HepG2 (cell line): ENCODE data around the gene CDYL. TPM values are rescaled to one million over a fixed set of nuclear protein-coding genes. Genes with fewer than 3 reads are reported as not detected.

Experiments used
- ATM ChIP-seq: fragments of 450-650 bp; IDR thresholded peaks from 2 replicates; pipeline ENCODE4 v1.7.1; 2017; ENCODE audit warnings: mild to moderate bottlenecking, borderline replicate concordance
- JUNB ChIP-seq: sonication (generic); formaldehyde crosslinking; IDR thresholded peaks from 2 replicates; pipeline ENCODE4 v1.8.0; 2022; ENCODE audit warnings: missing genetic modification reagents, mild to moderate bottlenecking, borderline replicate concordance
- PHF20 ChIP-seq: sonication (generic); formaldehyde crosslinking; IDR thresholded peaks from 2 replicates; pipeline ENCODE4 v1.5.0; 2020; ENCODE audit warnings: mild to moderate bottlenecking, missing genetic modification reagents
- ZNF282 ChIP-seq: fragments of 450-650 bp; IDR thresholded peaks from 2 replicates; pipeline ENCODE4 v1.6.1; 2018; ENCODE audit not compliant: partially characterized antibody
- ZNF318 ChIP-seq: sonication (generic); formaldehyde crosslinking; IDR thresholded peaks from 2 replicates; pipeline ENCODE4 v1.4.0; 2020; ENCODE audit warnings: mild to moderate bottlenecking, missing genetic modification reagents
- ZNF749 ChIP-seq: sonication (generic); formaldehyde crosslinking; IDR thresholded peaks from 2 replicates; pipeline ENCODE4 v1.8.0; 2022; ENCODE audit warnings: mild to moderate bottlenecking, missing genetic modification reagents, moderate library complexity, borderline replicate concordance
- polyA plus RNA-seq, 8 experiments: library from polyadenylated mRNA; depleted of rRNA in 3 of 8; stranded (reverse) in 7 of 8; unstranded in 1 of 8; fragments of >200 nt; fragmentation: Illumina TruSeq in 4 of 8; extraction: Trizol in 4 of 8; gene quantifications; 2 replicates each; pipeline versions ENCODE4 v1.2.1 to v1.2.3, GENCODE V29; 2011 to 2016; ENCODE audit warnings: low read depth in 4 of 8, missing spikeins in 1 of 8, mixed read lengths in 1 of 8; ENCODE audit not compliant: insufficient read depth in 1 of 8
- total RNA-seq, 5 experiments: library from RNA; depleted of rRNA; stranded (reverse); fragments of >200 nt; fragmentation: Illumina TruSeq; extraction: Trizol; gene quantifications; 2 replicates each; pipeline ENCODE4 v1.2.3, GENCODE V29; 2016; ENCODE audit warnings: low read depth in 1 of 5
- TF ChIP-seq, protein P1 (sequence below): sonication (generic); formaldehyde crosslinking; IDR thresholded peaks from 2 replicates; pipeline ENCODE4 v1.9.0; 2021; ENCODE audit warnings: missing genetic modification reagents, borderline replicate concordance
- TF ChIP-seq, protein P2 (sequence below): sonication (generic); formaldehyde crosslinking; IDR thresholded peaks from 2 replicates; pipeline ENCODE4 v1.5.0; 2020; ENCODE audit warnings: mild to moderate bottlenecking, missing genetic modification reagents, borderline replicate concordance
- TF ChIP-seq, protein P3 (sequence below): sonication (generic); formaldehyde crosslinking; IDR thresholded peaks from 2 replicates; pipeline ENCODE4 v1.5.0; 2020; ENCODE audit warnings: mild to moderate bottlenecking, missing genetic modification reagents

Gene CDYL
- total and polyA plus RNA-seq, 2 of the 13 experiments (the other 11 are each of a cell fraction or from before 2014, with no cell fraction given), result 22.8 to 105 TPM

- TF ChIP-seq ZNF318 (CRISPR knock-in tag) (no peak), ATM (no peak), ZNF282 (no peak), PHF20 (CRISPR knock-in tag) (no peak), JUNB (CRISPR knock-in tag) (no peak), ZNF749 (no peak)
- TF ChIP-seq, protein P1, sequence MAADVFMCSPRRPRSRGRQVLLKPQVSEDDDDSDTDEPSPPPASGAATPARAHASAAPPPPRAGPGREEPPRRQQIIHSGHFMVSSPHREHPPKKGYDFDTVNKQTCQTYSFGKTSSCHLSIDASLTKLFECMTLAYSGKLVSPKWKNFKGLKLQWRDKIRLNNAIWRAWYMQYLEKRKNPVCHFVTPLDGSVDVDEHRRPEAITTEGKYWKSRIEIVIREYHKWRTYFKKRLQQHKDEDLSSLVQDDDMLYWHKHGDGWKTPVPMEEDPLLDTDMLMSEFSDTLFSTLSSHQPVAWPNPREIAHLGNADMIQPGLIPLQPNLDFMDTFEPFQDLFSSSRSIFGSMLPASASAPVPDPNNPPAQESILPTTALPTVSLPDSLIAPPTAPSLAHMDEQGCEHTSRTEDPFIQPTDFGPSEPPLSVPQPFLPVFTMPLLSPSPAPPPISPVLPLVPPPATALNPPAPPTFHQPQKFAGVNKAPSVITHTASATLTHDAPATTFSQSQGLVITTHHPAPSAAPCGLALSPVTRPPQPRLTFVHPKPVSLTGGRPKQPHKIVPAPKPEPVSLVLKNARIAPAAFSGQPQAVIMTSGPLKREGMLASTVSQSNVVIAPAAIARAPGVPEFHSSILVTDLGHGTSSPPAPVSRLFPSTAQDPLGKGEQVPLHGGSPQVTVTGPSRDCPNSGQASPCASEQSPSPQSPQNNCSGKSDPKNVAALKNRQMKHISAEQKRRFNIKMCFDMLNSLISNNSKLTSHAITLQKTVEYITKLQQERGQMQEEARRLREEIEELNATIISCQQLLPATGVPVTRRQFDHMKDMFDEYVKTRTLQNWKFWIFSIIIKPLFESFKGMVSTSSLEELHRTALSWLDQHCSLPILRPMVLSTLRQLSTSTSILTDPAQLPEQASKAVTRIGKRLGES, result no peak
- TF ChIP-seq, protein P2, sequence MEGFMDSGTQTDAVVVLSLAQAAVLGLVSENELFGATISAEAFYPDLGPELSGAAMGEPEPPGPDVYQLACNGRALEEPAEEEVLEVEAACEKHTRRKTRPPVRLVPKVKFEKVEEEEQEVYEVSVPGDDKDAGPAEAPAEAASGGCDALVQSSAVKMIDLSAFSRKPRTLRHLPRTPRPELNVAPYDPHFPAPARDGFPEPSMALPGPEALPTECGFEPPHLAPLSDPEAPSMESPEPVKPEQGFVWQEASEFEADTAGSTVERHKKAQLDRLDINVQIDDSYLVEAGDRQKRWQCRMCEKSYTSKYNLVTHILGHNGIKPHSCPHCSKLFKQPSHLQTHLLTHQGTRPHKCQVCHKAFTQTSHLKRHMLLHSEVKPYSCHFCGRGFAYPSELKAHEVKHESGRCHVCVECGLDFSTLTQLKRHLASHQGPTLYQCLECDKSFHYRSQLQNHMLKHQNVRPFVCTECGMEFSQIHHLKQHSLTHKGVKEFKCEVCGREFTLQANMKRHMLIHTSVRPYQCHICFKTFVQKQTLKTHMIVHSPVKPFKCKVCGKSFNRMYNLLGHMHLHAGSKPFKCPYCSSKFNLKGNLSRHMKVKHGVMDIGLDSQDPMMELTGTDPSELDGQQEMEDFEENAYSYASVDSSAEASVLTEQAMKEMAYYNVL, result no peak
- TF ChIP-seq, protein P3, sequence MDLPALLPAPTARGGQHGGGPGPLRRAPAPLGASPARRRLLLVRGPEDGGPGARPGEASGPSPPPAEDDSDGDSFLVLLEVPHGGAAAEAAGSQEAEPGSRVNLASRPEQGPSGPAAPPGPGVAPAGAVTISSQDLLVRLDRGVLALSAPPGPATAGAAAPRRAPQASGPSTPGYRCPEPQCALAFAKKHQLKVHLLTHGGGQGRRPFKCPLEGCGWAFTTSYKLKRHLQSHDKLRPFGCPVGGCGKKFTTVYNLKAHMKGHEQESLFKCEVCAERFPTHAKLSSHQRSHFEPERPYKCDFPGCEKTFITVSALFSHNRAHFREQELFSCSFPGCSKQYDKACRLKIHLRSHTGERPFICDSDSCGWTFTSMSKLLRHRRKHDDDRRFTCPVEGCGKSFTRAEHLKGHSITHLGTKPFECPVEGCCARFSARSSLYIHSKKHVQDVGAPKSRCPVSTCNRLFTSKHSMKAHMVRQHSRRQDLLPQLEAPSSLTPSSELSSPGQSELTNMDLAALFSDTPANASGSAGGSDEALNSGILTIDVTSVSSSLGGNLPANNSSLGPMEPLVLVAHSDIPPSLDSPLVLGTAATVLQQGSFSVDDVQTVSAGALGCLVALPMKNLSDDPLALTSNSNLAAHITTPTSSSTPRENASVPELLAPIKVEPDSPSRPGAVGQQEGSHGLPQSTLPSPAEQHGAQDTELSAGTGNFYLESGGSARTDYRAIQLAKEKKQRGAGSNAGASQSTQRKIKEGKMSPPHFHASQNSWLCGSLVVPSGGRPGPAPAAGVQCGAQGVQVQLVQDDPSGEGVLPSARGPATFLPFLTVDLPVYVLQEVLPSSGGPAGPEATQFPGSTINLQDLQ (CRISPR knock-in tag), result no peak
These were observed 77.7 kb downstream of the CDYL start (continued) for GRCh38 chr6:4853782-4854511.
